HEK293 (cell line): ENCODE data around the gene DYNLL1.

Source experiments
- CTCF ChIA-PET: fragments of 350-600 bp; formaldehyde crosslinking; extraction: SDS; loops from one replicate; lab custom pipeline; 2021; ENCODE audit warnings: antibody characterized with exemption; lab: Yijun Ruan, JAX
- POLR2A ChIA-PET: fragments of 300-600 bp; formaldehyde crosslinking; extraction: SDS; loops from one replicate; lab custom pipeline; 2020; ENCODE audit warnings: antibody characterized with exemption, inconsistent platforms; lab: Yijun Ruan, JAX
- H3K27ac ChIP-seq: fragments of 200-500 bp; sonication (Bioruptor generic); 2 replicates; pipeline ENCODE4 v1.5.1; 2014; ENCODE audit warnings: low read depth, low read length, control low read depth, inconsistent platforms; ENCODE audit errors: extremely low read depth
- H3K36me3 ChIP-seq, 2 experiments: fragments of 200-500 bp in 1 of 2; sonication (Bioruptor generic) in 1 of 2; 1 replicate in 1 of 2; 2 replicates in 1 of 2; pipeline ENCODE4 v1.5.1; 2014 to 2017; ENCODE audit warnings: inconsistent platforms in 2 of 2, low read length in 2 of 2; ENCODE audit not compliant: control insufficient read depth in 2 of 2, insufficient read depth in 1 of 2
- H3K4me1 ChIP-seq: fragments of 200-500 bp; sonication (Bioruptor generic); 2 replicates; pipeline ENCODE4 v1.5.1; 2014; ENCODE audit warnings: mild to moderate bottlenecking, low read length, inconsistent platforms; ENCODE audit not compliant: control insufficient read depth, insufficient read depth
- H3K4me3 ChIP-seq: 2 replicates; pipeline ENCODE4 v1.5.1; 2011; ENCODE audit warnings: low read depth, mild to moderate bottlenecking, control low read depth, low read length, moderate library complexity
- H3K9me3 ChIP-seq: fragments of 200-500 bp; sonication (Bioruptor generic); 2 replicates; pipeline ENCODE4 v1.5.1; 2014; ENCODE audit warnings: low read depth, low read length, inconsistent platforms; ENCODE audit not compliant: control insufficient read depth, insufficient read depth
- FEZF1 ChIP-seq: fragments of 450-650 bp; formaldehyde crosslinking; IDR thresholded peaks from 2 replicates; pipeline ENCODE4 v1.5.1; 2016; ENCODE audit warnings: missing biosample characterization, missing genetic modification characterization
- PRDM1 ChIP-seq: fragments of 450-650 bp; formaldehyde crosslinking; IDR thresholded peaks from 2 replicates; pipeline ENCODE4; 2016; ENCODE audit warnings: missing biosample characterization, missing genetic modification characterization
- PRDM6 ChIP-seq: fragments of 450-650 bp; formaldehyde crosslinking; IDR thresholded peaks from 2 replicates; pipeline ENCODE4 v1.5.1; 2017; ENCODE audit warnings: missing biosample characterization, missing genetic modification characterization
- SCRT2 ChIP-seq: fragments of 450-650 bp; formaldehyde crosslinking; IDR thresholded peaks from 2 replicates; pipeline ENCODE4 v1.5.1; 2016; ENCODE audit warnings: missing biosample characterization, missing genetic modification characterization
- ZBTB11 ChIP-seq: fragments of 450-650 bp; formaldehyde crosslinking; conservative IDR thresholded peaks from 2 replicates; pipeline ENCODE4 v1.5.1; 2016; ENCODE audit warnings: low read depth, missing biosample characterization, missing genetic modification characterization
- ZBTB49 ChIP-seq: fragments of 450-650 bp; formaldehyde crosslinking; IDR thresholded peaks from 2 replicates; pipeline ENCODE4 v1.5.1; 2016; ENCODE audit warnings: missing biosample characterization, missing genetic modification characterization, low read depth
- ZNF18 ChIP-seq: fragments of 450-650 bp; formaldehyde crosslinking; IDR thresholded peaks from 2 replicates; pipeline ENCODE4 v1.5.1; 2016; ENCODE audit warnings: missing biosample characterization, missing genetic modification characterization
- ZNF302 ChIP-seq: fragments of 450-650 bp; formaldehyde crosslinking; IDR thresholded peaks from 2 replicates; pipeline ENCODE4 v1.5.1; 2016; ENCODE audit warnings: missing biosample characterization, missing genetic modification characterization, low read depth
- ZNF341 ChIP-seq: fragments of 450-650 bp; formaldehyde crosslinking; IDR thresholded peaks from 2 replicates; pipeline ENCODE4; 2016; ENCODE audit warnings: low read depth, missing biosample characterization, missing genetic modification characterization
- ZNF488 ChIP-seq: fragments of 450-650 bp; formaldehyde crosslinking; IDR thresholded peaks from 2 replicates; pipeline ENCODE4 v1.5.1; 2016; ENCODE audit warnings: missing biosample characterization, missing genetic modification characterization
- ZSCAN30 ChIP-seq: fragments of 450-650 bp; IDR thresholded peaks from 2 replicates; pipeline ENCODE4 v1.5.1; 2018; ENCODE audit warnings: missing biosample characterization, mild to moderate bottlenecking, missing genetic modification characterization, moderate library complexity

Gene DYNLL1

GRCh38 chr12:120497524-120498150, 1.7 kb downstream of the DYNLL1 start:
- TF ChIP-seq SCRT2 (tag by site-specific recombination) = peak; percentile 86
- TF ChIP-seq ZNF302 (tag by site-specific recombination) = no peak
- Histone ChIP-seq H3K4me3 (peak overlapping the region; percentile 83), H3K36me3 (peaks cover 6 to 32% of the 10 kb centered on the region in 2 experiments), H3K9me3 (no peaks in the 10 kb centered on the region), H3K27ac (no peak overlapping the region), H3K4me1 (peaks cover 3% of the 10 kb centered on the region; the same call in 1 of the 2 replicates)
- CTCF ChIA-PET = interaction anchor here (0.6 to 1.0 kb wide), 3 partner anchors 7 to 149 kb away, joined by 3 to 4 read pairs (median 3); no protein-coding TSS in a partner anchor
- POLR2A ChIA-PET = interaction anchor here (1.1 to 2.4 kb wide), 11 partner anchors 7 to 84 kb away, joined by 3 to 38 read pairs (median 10); partner anchors contain the start of genes COQ5, POP5 and SRSF9

GRCh38 chr12:120498870-120499515, 3.1 kb downstream of the DYNLL1 start:
- ChIA-PET CTCF (interaction anchor here (0.8 to 1.4 kb wide), 2 partner anchors 69 to 143 kb away, joined by 4 read pairs; no protein-coding TSS in a partner anchor), POLR2A (interaction anchor here (0.6 to 1.4 kb wide), 5 partner anchors 10 to 52 kb away, joined by 3 to 4 read pairs (median 3); partner anchors contain the start of gene COQ5)
- Histone ChIP-seq H3K4me3 (no peak overlapping the region), H3K27ac (no peak overlapping the region), H3K9me3 (no peaks in the 10 kb centered on the region), H3K4me1 (peaks cover 3% of the 10 kb centered on the region; the same call in 1 of the 2 replicates), H3K36me3 (peaks cover 11 to 43% of the 10 kb centered on the region in 2 experiments)
- TF ChIP-seq ZNF488 (tag by site-specific recombination) (no peak), FEZF1 (tag by site-specific recombination) (peak; percentile 41; the same call in 1 of the 2 replicates), ZSCAN30 (tag by site-specific recombination) (no peak), PRDM1 (no peak), PRDM6 (0 out of 2 replicates have a peak, but pooled peaks have one; percentile 27), ZBTB49 (tag by site-specific recombination) (no peak), ZNF341 (tag by site-specific recombination) (no peak), ZNF18 (peak; percentile 67; the same call in 1 of the 2 replicates), ZBTB11 (tag by site-specific recombination) (no peak)
